ENCODE results near the gene C1orf232.
A peak's percentile ranks its signal among the peaks of the same experiment; 100 is the strongest.

C1orf232 gene

GRCh38 chr1:26122988-26123973 is 45.5 kb downstream of the C1orf232 start:
- no peak for DNase-seq

- peak; percentile 52 for DNase-seq
Measured at GRCh38 chr1:26121854-26122773, 46.6 kb downstream of the C1orf232 start.

- DNase-seq, result no peak
Measured at GRCh38 chr1:26119892-26120608, 48.7 kb downstream of the C1orf232 start.

GRCh38 chr1:26114165-26114927 is 54.4 kb downstream of the C1orf232 start:
- no peak for DNase-seq

Measured in DMS79 (cell line).